Measurements from ENCODE around the gene CD247. TPM values are rescaled to one million over a fixed set of nuclear protein-coding genes. Genes with fewer than 3 reads are reported as not detected.

The CD247 gene
- total and polyA plus RNA-seq, 2 of the 4 experiments (the other 2 are of a cell fraction), result not detected

DNA sequence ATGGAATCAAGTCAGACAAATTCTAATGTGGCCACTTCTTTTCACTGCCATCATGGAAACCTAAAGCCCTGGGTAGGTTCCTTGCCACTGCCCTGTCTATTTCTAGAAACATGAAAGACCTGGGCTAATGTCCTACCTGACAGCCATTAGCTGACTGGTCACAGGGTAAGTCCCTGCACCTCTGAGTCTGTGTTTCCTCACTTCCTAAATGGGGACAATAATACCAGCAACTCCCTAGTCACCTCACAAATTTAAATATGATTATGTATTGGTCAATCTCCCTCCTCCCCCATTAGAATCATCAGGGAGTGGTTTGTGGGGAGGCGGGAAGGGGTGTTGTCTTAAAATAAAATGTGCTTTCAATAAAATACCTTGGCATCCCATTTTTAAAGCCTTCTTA lies 33.0 kb upstream of the CD247 start:
- no peak overlapping the region for H3K9ac ChIP-seq (ENCODE audit: low read depth, low read length)
- no peak overlapping the region for H3K4ac ChIP-seq (ENCODE audit: low read depth, low read length)
- H3K36me3 ChIP-seq (ENCODE audit: control insufficient read depth, insufficient read depth, low read length), result 0 out of 2 replicates have a peak, but pooled peaks cover 1% of the 10 kb centered on the region
- no peak overlapping the region for H2AK9ac ChIP-seq (replicated peaks; ENCODE audit: low read depth, low read length, poor library complexity)
- no peak for TF ChIP-seq MAZ (IDR thresholded peaks at IDR 0.05; ENCODE audit: borderline replicate concordance, low read depth, low read length)
- no peak for TF ChIP-seq FOS (IDR thresholded peaks at IDR 0.05; ENCODE audit: low read depth, low read length)
- no peak for TF ChIP-seq NFE2L2 (IDR thresholded peaks at IDR 0.05; ENCODE audit: low read depth, low read length)
- no peak for TF ChIP-seq MXI1 (IDR thresholded peaks at IDR 0.05; ENCODE audit: borderline replicate concordance, low read depth, low read length)
- TF ChIP-seq RAD21 (IDR thresholded peaks at IDR 0.05; ENCODE audit: low read length), result no peak
- TF ChIP-seq ELK1 (IDR thresholded peaks at IDR 0.05; ENCODE audit: borderline replicate concordance, low read depth, low read length), result no peak
- no peak for TF ChIP-seq POLR2A (IDR thresholded peaks at IDR 0.05; ENCODE audit: low read depth, low read length)
- TF ChIP-seq CEBPB (IDR thresholded peaks at IDR 0.05; ENCODE audit: low read depth, low read length), result no peak
- TF ChIP-seq BHLHE40 (IDR thresholded peaks at IDR 0.05; ENCODE audit: low read depth, low read length), result no peak
- no peak for TF ChIP-seq SMC3 (IDR thresholded peaks at IDR 0.05; ENCODE audit: low read depth, low read length)
- TF ChIP-seq CTCF (conservative IDR thresholded peaks at IDR 0.05; ENCODE audit: low read depth, low read length), result no peak
- TF ChIP-seq CHD1 (IDR thresholded peaks at IDR 0.05; ENCODE audit: low read depth, low read length), result no peak
- TF ChIP-seq, protein P1, sequence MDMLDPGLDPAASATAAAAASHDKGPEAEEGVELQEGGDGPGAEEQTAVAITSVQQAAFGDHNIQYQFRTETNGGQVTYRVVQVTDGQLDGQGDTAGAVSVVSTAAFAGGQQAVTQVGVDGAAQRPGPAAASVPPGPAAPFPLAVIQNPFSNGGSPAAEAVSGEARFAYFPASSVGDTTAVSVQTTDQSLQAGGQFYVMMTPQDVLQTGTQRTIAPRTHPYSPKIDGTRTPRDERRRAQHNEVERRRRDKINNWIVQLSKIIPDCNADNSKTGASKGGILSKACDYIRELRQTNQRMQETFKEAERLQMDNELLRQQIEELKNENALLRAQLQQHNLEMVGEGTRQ (IDR thresholded peaks at IDR 0.05; ENCODE audit: low read depth, low read length), result no peak
- no peak for TF ChIP-seq RFX5 (IDR thresholded peaks at IDR 0.05; ENCODE audit: low read depth, low read length)
- TF ChIP-seq MAFK (IDR thresholded peaks at IDR 0.05; ENCODE audit: low read depth, low read length), result no peak
- TF ChIP-seq RCOR1 (IDR thresholded peaks at IDR 0.05; ENCODE audit: insufficient replicate concordance, low read length), result no peak
- DNase-seq (no peak), ATAC-seq (ENCODE audit: low read depth) (no peak)
- ChIA-PET POLR2A (ENCODE audit: unreplicated experiment) (no interaction called here), CTCF (interaction anchor here (0.7 to 1.0 kb wide), 2 partner anchors 11 to 17 kb away, joined by 3 read pairs; no protein-coding TSS in a partner anchor)
- H3K9me1 ChIP-seq (ENCODE audit: insufficient read depth, low read length), result no peaks in the 10 kb centered on the region
- H3K4me2 ChIP-seq (ENCODE audit: low read depth, low read length), result no peak overlapping the region
- no TSS peak for BruUV-seq (replicated peaks)
- H3K18ac ChIP-seq (ENCODE audit: low read depth, low read length), result no peak overlapping the region
- no peak overlapping the region for H4K5ac ChIP-seq (ENCODE audit: low read depth, low read length)
- H3K4me3 ChIP-seq (ENCODE audit: insufficient read depth, low read depth, low read length), result no peak overlapping the region
- H2AFZ ChIP-seq (replicated peaks; ENCODE audit: low read length, poor library complexity), result no peak overlapping the region
- H4K91ac ChIP-seq (ENCODE audit: insufficient read depth, low read depth, low read length), result no peak overlapping the region
- no peak overlapping the region for H4K8ac ChIP-seq (ENCODE audit: low read depth in 2 of 2, low read length in 2 of 2)
- peaks cover 4% of the 10 kb centered on the region; the same call in 1 of the 2 replicates for H3K4me1 ChIP-seq (ENCODE audit: control insufficient read depth, insufficient read depth, low read length)
- H3K9me3 ChIP-seq (ENCODE audit: control insufficient read depth, insufficient read depth, low read length), result no peaks in the 10 kb centered on the region
- intact Hi-C loops (cut with micrococcal nuclease), result loop anchor here (5.0 kb wide), 1 partner anchor 251 kb away; no protein-coding TSS in a partner anchor
- H2BK5ac ChIP-seq (ENCODE audit: low read depth, low read length, poor library complexity, severe bottlenecking), result no peak overlapping the region
- no peak overlapping the region for H3K23ac ChIP-seq (ENCODE audit: low read depth, low read length)
- H2BK15ac ChIP-seq (ENCODE audit: low read depth, low read length), result no peak overlapping the region
- dilution Hi-C loops (cut with HindIII; ENCODE audit: low sequenced_read_pairs, unreplicated experiment), result no loop called here
- no peaks in the 10 kb centered on the region for H3K27me3 ChIP-seq (ENCODE audit: control insufficient read depth, insufficient read depth, low read length)
- H3K56ac ChIP-seq (ENCODE audit: extremely low read depth, insufficient read depth, low read length), result no peak overlapping the region
- no peak overlapping the region for H2BK120ac ChIP-seq (ENCODE audit: low read depth, low read length)
- no CpG with 5 or more reads among the region's 1 CpG for WGBS, 2 experiments (ENCODE audit: extremely low coverage in 2 of 2, insufficient read length in 1 of 2)
- in situ Hi-C loops (cut with MboI; ENCODE audit: low sequenced_read_pairs), result no loop called here
- H2BK20ac ChIP-seq (ENCODE audit: low read depth, low read length), result no peak overlapping the region
- H3K79me1 ChIP-seq (ENCODE audit: low read depth in 1 of 2, low read length in 2 of 2), result no peaks in the 10 kb centered on the region
- no peaks in the 10 kb centered on the region for H4K20me1 ChIP-seq (ENCODE audit: insufficient read depth, low read length)
- no peak overlapping the region for H3K27ac ChIP-seq (ENCODE audit: insufficient read depth, low read length)
- H2AK5ac ChIP-seq (ENCODE audit: low read depth, low read length), result no peak overlapping the region
- H3K14ac ChIP-seq (replicated peaks; ENCODE audit: low read depth, low read length), result no peak overlapping the region
